SH-SY5Y (cell line): Measurements from ENCODE around the gene OSBP.

ENCODE experiments used
- GATA2 ChIP-seq: IDR thresholded peaks from 2 replicates; pipeline ENCODE4 v1.6.1; 2011; ENCODE audit warnings: mild to moderate bottlenecking, low read depth, low read length
- GATA3 ChIP-seq: IDR thresholded peaks from 2 replicates; pipeline ENCODE4 v1.6.1; 2011; ENCODE audit warnings: low read depth, mild to moderate bottlenecking, low read length, moderate library complexity

The OSBP gene

GRCh38 chr11:59615637-59616395 is at the start of gene OSBP:
OSBP (minus strand) TSS chr11:59615774; CDS start chr11:59615664, 110 bp downstream.
- TF ChIP-seq GATA3 (no peak), GATA2 (no peak)

GRCh38 chr11:59660621-59661020 is 45.0 kb upstream of the OSBP start:
- no peak for TF ChIP-seq GATA3
- TF ChIP-seq GATA2, result no peak

- TF ChIP-seq GATA3 (no peak), GATA2 (no peak)
These were observed 44.4 kb upstream of the OSBP start for GRCh38 chr11:59659981-59660380.

GRCh38 chr11:59658036-59658435 is 42.5 kb upstream of the OSBP start:
- TF ChIP-seq GATA2, result no peak
- no peak for TF ChIP-seq GATA3

- no peak for TF ChIP-seq GATA3
- no peak for TF ChIP-seq GATA2
These were observed 39.3 kb upstream of the OSBP start for GRCh38 chr11:59654893-59655292.

- TF ChIP-seq GATA2, result no peak
These were observed 31.8 kb upstream of the OSBP start for GRCh38 chr11:59647245-59647980.

GRCh38 chr11:59644528-59644927 is 29.0 kb upstream of the OSBP start:
- TF ChIP-seq GATA3 (no peak), GATA2 (no peak)

GRCh38 chr11:59643390-59643789 is 27.8 kb upstream of the OSBP start:
- TF ChIP-seq GATA3 (no peak), GATA2 (no peak)

- TF ChIP-seq GATA2 (no peak), GATA3 (no peak)
These were observed 25.6 kb upstream of the OSBP start for GRCh38 chr11:59641156-59641555.

GRCh38 chr11:59630493-59630892 is 14.9 kb upstream of the OSBP start:
- TF ChIP-seq GATA2 (no peak), GATA3 (no peak)

GRCh38 chr11:59629996-59630395 is 14.4 kb upstream of the OSBP start:
- no peak for TF ChIP-seq GATA2
- TF ChIP-seq GATA3, result no peak

- TF ChIP-seq GATA3 (no peak), GATA2 (no peak)
These were observed 10.1 kb upstream of the OSBP start for GRCh38 chr11:59625703-59626102.

GRCh38 chr11:59617876-59618275 is 2.3 kb upstream of the OSBP start:
- no peak for TF ChIP-seq GATA3
- no peak for TF ChIP-seq GATA2

GRCh38 chr11:59616396-59616982 is 915 bp upstream of the OSBP start:
- TF ChIP-seq GATA3 (no peak), GATA2 (no peak)
